Natural killer cell (primary cell): ENCODE results near the gene MTAP. TPM values are rescaled to one million over a fixed set of nuclear protein-coding genes. Genes with fewer than 3 reads are reported as not detected.

Experiments
- ATAC-seq, 3 donors: fragments of 150-1000 bp in 2 of 3; fragments of 200-7000 bp in 1 of 3; cut with Tn5 transposase; 1 replicate in 1 of 3; 2 replicates in 2 of 3; pipeline ENCODE4 v1.10.0; 2021; ENCODE audit warnings: mild to moderate bottlenecking in 2 of 3, moderate library complexity in 2 of 3
- DNase-seq, 2 donors: peaks; one replicate each; pipeline versions ENCODE4 v3.0.0 to v3.0.0-alpha.2; 2013 to 2021; ENCODE audit warnings: mixed read lengths in 1 of 2
- H3K27ac ChIP-seq: one replicate; pipeline ENCODE4 v1.5.1; 2013; ENCODE audit warnings: mild to moderate bottlenecking, low read length
- H3K27me3 ChIP-seq: one replicate; pipeline ENCODE4 v1.6.1; 2013; ENCODE audit warnings: low read length; ENCODE audit not compliant: control insufficient read depth, insufficient read depth
- H3K36me3 ChIP-seq: one replicate; pipeline ENCODE4 v1.6.1; 2013; ENCODE audit warnings: low read length; ENCODE audit not compliant: control insufficient read depth, insufficient read depth
- H3K4me1 ChIP-seq: one replicate; pipeline ENCODE4 v1.6.1; 2013; ENCODE audit warnings: low read length; ENCODE audit not compliant: control insufficient read depth, insufficient read depth
- H3K4me3 ChIP-seq: one replicate; pipeline ENCODE4 v1.5.1; 2013; ENCODE audit warnings: low read length
- H3K9me3 ChIP-seq: one replicate; pipeline ENCODE4 v1.6.1; 2013; ENCODE audit warnings: low read length; ENCODE audit not compliant: control insufficient read depth, insufficient read depth
- H3K27ac Mint-ChIP-seq, 2 donors: one replicate each; pipeline ENCODE4 v1.8.0; 2022; ENCODE audit warnings: mild to moderate bottlenecking in 2 of 2, mixed read lengths in 2 of 2, moderate library complexity in 1 of 2
- H3K27me3 Mint-ChIP-seq, 2 donors: one replicate each; pipeline ENCODE4 v1.8.0; 2022; ENCODE audit warnings: low read depth in 2 of 2, mixed read lengths in 2 of 2
- H3K36me3 Mint-ChIP-seq: one replicate; pipeline ENCODE4 v1.8.0; 2022; ENCODE audit warnings: mixed read lengths
- H3K4me1 Mint-ChIP-seq, 2 donors: one replicate each; pipeline ENCODE4 v1.8.0; 2022; ENCODE audit warnings: mixed read lengths in 2 of 2
- H3K4me3 Mint-ChIP-seq: one replicate; pipeline ENCODE4 v1.8.0; 2022; ENCODE audit warnings: mild to moderate bottlenecking, moderate library complexity, mixed read lengths
- H3K9me3 Mint-ChIP-seq, 2 donors: one replicate each; pipeline ENCODE4 v1.8.0; 2022; ENCODE audit warnings: mixed read lengths in 2 of 2
- CTCF ChIP-seq: fragments of 200-600 bp; IDR thresholded peaks from one replicate; pipeline ENCODE4 v1.8.0; 2022; ENCODE audit warnings: antibody characterized with exemption
- WGBS: methylation state at CpG from one replicate; pipeline ENCODE4 v1.1.7; 2013; ENCODE audit warnings: missing lambda C conversion rate; ENCODE audit not compliant: insufficient coverage; 5-methylcytosine and 5-hydroxymethylcytosine counted together
- intact Hi-C: fragments of 100-400 bp; cut with micrococcal nuclease; formaldehyde crosslinking; loops from one replicate; pipeline ENCODE4 v1.14.2; 2022
- total RNA-seq, 4 donors: library from RNA; stranded (reverse); fragments of 120-200 nt in 1 of 4; gene quantifications; one replicate each; pipeline versions ENCODE4 v1.2.3 to v1.2.4, GENCODE V29; 2013 to 2022

MTAP gene
- total RNA-seq, 3 donors from 2014 or later (not counting 1 experiment from before 2014, with no cell fraction given), result 19.4 to 20.7 (median 19.6) TPM

- no peak for TF ChIP-seq CTCF
- Histone ChIP-seq H3K27me3 (no peaks in the 10 kb centered on the region), H3K4me3 (no peak overlapping the region), H3K27ac (no peak overlapping the region), H3K4me1 (no peaks in the 10 kb centered on the region), H3K36me3 (no peaks in the 10 kb centered on the region), H3K9me3 (no peaks in the 10 kb centered on the region)
- no peak for DNase-seq
- no peak overlapping the region for H3K27ac Mint-ChIP-seq
- peaks cover 17% of the 10 kb centered on the region for H3K36me3 Mint-ChIP-seq
- H3K4me1 Mint-ChIP-seq, result no peaks in the 10 kb centered on the region
- peaks cover 13 to 14% of the 10 kb centered on the region in 2 donors for H3K9me3 Mint-ChIP-seq
- peaks cover 0 to 6% of the 10 kb centered on the region in 2 donors for H3K27me3 Mint-ChIP-seq
- WGBS, result 93% methylated on average over 3 of the region's 3 CpGs
- intact Hi-C loops, result no loop called here
- H3K4me3 Mint-ChIP-seq, result no peak overlapping the region
- no peak for ATAC-seq
These were observed 104.4 kb downstream of the MTAP start for GRCh38 chr9:21906881-21907280.

GRCh38 chr9:21919377-21920362, 117.2 kb downstream of the MTAP start:
- no peaks in the 10 kb centered on the region for H3K36me3 Mint-ChIP-seq
- WGBS, result 2% methylated on average over 3 of the region's 4 CpGs
- H3K4me1 Mint-ChIP-seq, result peaks cover 17 to 18% of the 10 kb centered on the region in 2 donors
- intact Hi-C loops, result loop anchor here (5.0 kb wide), 1 partner anchor 37 kb away; no protein-coding TSS in a partner anchor
- H3K27ac ChIP-seq, result peak overlapping the region; percentile 42
- no peaks in the 10 kb centered on the region for H3K36me3 ChIP-seq
- H3K9me3 Mint-ChIP-seq, result peaks cover 0 to 3% of the 10 kb centered on the region in 2 donors
- H3K27ac Mint-ChIP-seq, result peak overlapping the region; percentile 48 to 80
- H3K4me3 ChIP-seq, result no peak overlapping the region
- H3K27me3 Mint-ChIP-seq, result no peaks in the 10 kb centered on the region
- no peak for TF ChIP-seq CTCF
- DNase-seq (peak in 1 of 2 donors; percentile 79), ATAC-seq (peak; percentile 86 to 95 (median 94))
- H3K4me3 Mint-ChIP-seq, result peak overlapping the region; percentile 45
- H3K4me1 ChIP-seq, result no peaks in the 10 kb centered on the region
- no peaks in the 10 kb centered on the region for H3K9me3 ChIP-seq
- no peaks in the 10 kb centered on the region for H3K27me3 ChIP-seq

- TF ChIP-seq CTCF, result no peak
- intact Hi-C loops, result no loop called here
These were observed 121.3 kb downstream of the MTAP start for GRCh38 chr9:21923694-21924093.

More at GRCh38 chr9:21923694-21924093, 121.3 kb downstream of the MTAP start:
- no peak overlapping the region for H3K4me3 Mint-ChIP-seq
- 100% methylated on average over 1 of the region's 1 CpG for WGBS
- H3K27ac ChIP-seq, result no peak overlapping the region
- no peak overlapping the region for H3K4me3 ChIP-seq
- no peaks in the 10 kb centered on the region for H3K27me3 Mint-ChIP-seq
- DNase-seq (no peak), ATAC-seq (no peak)
- H3K36me3 Mint-ChIP-seq, result no peaks in the 10 kb centered on the region
- no peak overlapping the region for H3K27ac Mint-ChIP-seq
- H3K27me3 ChIP-seq, result no peaks in the 10 kb centered on the region
- H3K36me3 ChIP-seq, result no peaks in the 10 kb centered on the region
- H3K9me3 ChIP-seq, result no peaks in the 10 kb centered on the region
- H3K4me1 Mint-ChIP-seq, result peaks cover 15 to 16% of the 10 kb centered on the region in 2 donors
- no peaks in the 10 kb centered on the region for H3K4me1 ChIP-seq
- no peaks in the 10 kb centered on the region for H3K9me3 Mint-ChIP-seq
